ENCODE measurements around the gene CARM1. TPM values are rescaled to one million over a fixed set of nuclear protein-coding genes. Genes with fewer than 3 reads are reported as not detected.

The CARM1 gene
- polyA plus RNA-seq, 1 donor from 2014 or later: 22.3 TPM

DNA sequence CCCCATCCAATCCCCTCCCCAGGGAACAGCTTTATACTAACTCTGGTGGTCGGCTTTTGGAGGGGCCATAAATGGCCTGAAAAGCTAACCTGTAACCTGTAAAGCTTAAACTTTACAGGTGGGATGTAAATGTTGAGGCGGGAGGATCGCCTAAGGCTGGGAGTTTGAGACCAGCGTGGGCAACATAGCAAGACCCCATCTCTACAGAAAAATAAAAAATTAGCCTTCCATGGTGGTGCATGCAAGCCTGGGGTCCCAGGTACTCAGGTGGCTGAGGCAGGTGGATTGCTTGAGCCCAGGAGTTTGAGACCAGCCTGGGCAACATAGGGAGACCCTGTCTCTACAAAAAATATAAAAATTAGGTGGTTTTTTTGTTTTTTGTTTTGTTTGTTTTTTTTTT lies 18.5 kb downstream of the CARM1 start:
- H3K9me3 ChIP-seq (ENCODE audit: low read length): no peaks in the 10 kb centered on the region
- H3K27me3 ChIP-seq (ENCODE audit: insufficient read depth, low read depth, low read length): no peaks in the 10 kb centered on the region
- H3F3A ChIP-seq (ENCODE audit: insufficient read depth, low read length, poor library complexity, severe bottlenecking): peaks cover 4% of the 10 kb centered on the region
- no peaks in the 10 kb centered on the region for H4K20me1 ChIP-seq (ENCODE audit: insufficient read depth)
- H3K36me3 ChIP-seq (ENCODE audit: insufficient read depth, low read length): no peaks in the 10 kb centered on the region
- no peak overlapping the region for H3K4me3 ChIP-seq (ENCODE audit: low read length)
- no peaks in the 10 kb centered on the region for H3K9me2 ChIP-seq (ENCODE audit: insufficient read depth, low read length)
- H3K27ac ChIP-seq (ENCODE audit: low read length): peak overlapping the region; percentile 94
- peaks cover 34% of the 10 kb centered on the region for H3K79me2 ChIP-seq (replicated peaks; ENCODE audit: insufficient read depth, low read length)
- H2AFZ ChIP-seq (ENCODE audit: low read depth, low read length): no peak overlapping the region
- no peak overlapping the region for H3K9ac ChIP-seq (ENCODE audit: low read length)
- no peak overlapping the region for H3K4me2 ChIP-seq (ENCODE audit: low read length)
- TF ChIP-seq CTCF (IDR thresholded peaks at IDR 0.05; ENCODE audit: poor library complexity, severe bottlenecking) (no peak), RAD21 (conservative IDR thresholded peaks at IDR 0.05) (no peak), EZH2 (IDR thresholded peaks at IDR 0.05; ENCODE audit: borderline replicate concordance, insufficient read depth, low read length, poor library complexity, severe bottlenecking) (no peak), REST (IDR thresholded peaks at IDR 0.05; ENCODE audit: borderline replicate concordance) (no peak), EP300 (conservative IDR thresholded peaks at IDR 0.05; ENCODE audit: poor library complexity, severe bottlenecking) (no peak), MXI1 (conservative IDR thresholded peaks at IDR 0.05; ENCODE audit: poor library complexity, severe bottlenecking) (no peak), SMC3 (conservative IDR thresholded peaks at IDR 0.05; ENCODE audit: poor library complexity) (no peak), POLR2AphosphoS5 (IDR thresholded peaks at IDR 0.05) (no peak), TAF1 (IDR thresholded peaks at IDR 0.05; ENCODE audit: low read depth) (no peak)

- TF ChIP-seq POLR2AphosphoS5 (IDR thresholded peaks at IDR 0.05): peak; percentile 8
- no peak for TF ChIP-seq EZH2 (IDR thresholded peaks at IDR 0.05; ENCODE audit: borderline replicate concordance, insufficient read depth, low read length, poor library complexity, severe bottlenecking)
- TF ChIP-seq TAF1 (IDR thresholded peaks at IDR 0.05; ENCODE audit: low read depth): no peak
- no peak for TF ChIP-seq CTCF (IDR thresholded peaks at IDR 0.05; ENCODE audit: poor library complexity, severe bottlenecking)
- Histone ChIP-seq H3K27me3 (ENCODE audit: insufficient read depth, low read depth, low read length) (no peaks in the 10 kb centered on the region), H3F3A (ENCODE audit: insufficient read depth, low read length, poor library complexity, severe bottlenecking) (peaks cover 4% of the 10 kb centered on the region), H3K9me3 (ENCODE audit: low read length) (no peaks in the 10 kb centered on the region), H2AFZ (ENCODE audit: low read depth, low read length) (no peak overlapping the region), H3K4me2 (ENCODE audit: low read length) (no peak overlapping the region), H3K9ac (ENCODE audit: low read length) (peak overlapping the region; percentile 49), H4K20me1 (ENCODE audit: insufficient read depth) (no peaks in the 10 kb centered on the region), H3K4me3 (ENCODE audit: low read length) (peak overlapping the region; percentile 32), H3K27ac (ENCODE audit: low read length) (peak overlapping the region; percentile 62), H3K9me2 (ENCODE audit: insufficient read depth, low read length) (no peaks in the 10 kb centered on the region), H3K79me2 (replicated peaks; ENCODE audit: insufficient read depth, low read length) (peaks cover 36% of the 10 kb centered on the region), H3K36me3 (ENCODE audit: insufficient read depth, low read length) (no peaks in the 10 kb centered on the region)
Measured at GRCh38 chr19:10891405-10892086, 20.2 kb downstream of the CARM1 start.

Data from neural cell (in vitro differentiated cells).